GM19351 (cell line): ENCODE measurements around the gene MACROD2.

Experiments
- ATAC-seq: cut with Tn5 transposase; IDR thresholded peaks from one replicate; pipeline ENCODE4 v1.9.1; 2021; ENCODE audit warnings: mild to moderate bottlenecking, moderate library complexity; ENCODE audit not compliant: unreplicated experiment

The MACROD2 gene

DNA sequence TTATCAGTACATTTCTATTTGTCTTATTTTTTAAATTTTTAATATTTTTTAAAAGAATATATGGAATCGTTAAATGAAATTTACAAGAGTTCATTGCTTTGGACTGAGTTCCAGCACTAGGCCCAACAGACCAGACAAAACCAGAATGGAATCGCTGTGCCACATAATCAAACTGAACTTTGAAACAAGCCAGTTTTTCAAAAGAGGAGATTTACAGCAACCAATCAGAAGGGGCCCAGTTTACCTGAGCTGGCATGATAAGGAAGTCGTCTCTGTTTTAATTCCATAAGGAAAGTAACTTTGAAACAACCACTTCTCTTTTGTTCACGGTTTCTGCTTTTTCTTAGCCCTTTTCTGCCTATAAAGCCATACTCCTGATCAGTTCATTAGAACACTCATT is 635.7 kb downstream of the MACROD2 start:
- no peak for ATAC-seq

DNA sequence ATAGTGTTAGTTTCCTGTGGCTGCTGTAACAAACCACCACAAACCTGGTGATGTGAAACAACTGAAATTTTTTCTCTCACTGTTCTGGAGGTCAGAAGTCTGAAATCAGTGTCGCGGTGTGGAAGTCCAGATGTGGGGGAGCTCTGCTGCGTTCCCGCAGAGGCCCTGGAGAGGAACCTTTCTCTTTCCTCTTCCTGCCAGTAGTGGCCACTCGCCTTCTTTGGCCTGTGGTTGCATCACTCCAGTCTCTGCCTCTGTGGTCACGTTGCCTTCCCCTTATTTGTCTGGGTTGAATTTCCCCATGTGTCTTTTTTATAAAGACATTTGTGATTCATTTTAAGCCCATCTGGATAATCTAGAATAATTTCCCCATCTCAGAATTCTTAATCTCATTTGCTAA is 637.6 kb downstream of the MACROD2 start:
- no peak for ATAC-seq

DNA sequence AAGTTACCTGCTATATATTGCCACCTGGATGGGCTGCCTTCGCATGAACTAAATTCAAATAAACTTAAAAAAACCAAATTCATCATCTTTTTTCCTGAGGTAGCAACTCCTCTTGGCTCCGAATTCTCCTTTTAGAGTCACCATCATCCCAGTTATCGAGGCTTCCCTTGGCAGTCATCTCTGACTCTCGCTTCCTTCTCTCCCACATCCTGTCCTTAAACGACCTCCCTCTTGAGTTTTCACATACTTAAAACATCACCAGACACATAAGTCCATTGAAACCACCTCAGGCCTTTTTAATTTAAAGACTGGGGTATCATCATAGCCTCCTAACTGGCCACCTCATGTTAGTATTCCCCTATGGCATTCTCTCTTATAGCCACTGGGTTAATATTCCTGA is 638.2 kb downstream of the MACROD2 start:
- no peak for ATAC-seq

DNA sequence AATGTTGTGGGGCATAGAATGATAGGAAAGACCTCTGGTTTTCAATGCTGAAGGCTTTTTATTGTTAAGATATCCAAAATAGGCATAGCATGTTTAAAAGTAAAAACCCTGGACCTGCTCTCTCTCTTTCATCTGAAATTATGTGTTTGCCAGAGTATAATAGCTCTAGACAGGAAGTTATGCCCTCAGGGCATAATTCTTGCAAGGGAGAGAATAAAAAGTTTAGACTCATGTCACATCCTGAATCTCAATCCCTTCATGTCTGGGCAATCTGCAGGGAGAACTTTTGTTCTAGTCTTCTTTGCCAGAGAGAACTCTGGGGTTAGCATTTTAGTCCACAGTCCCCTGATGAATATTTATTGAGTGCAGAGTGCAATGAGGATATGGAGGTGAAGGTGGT is 639.3 kb downstream of the MACROD2 start:
- ATAC-seq = no peak

DNA sequence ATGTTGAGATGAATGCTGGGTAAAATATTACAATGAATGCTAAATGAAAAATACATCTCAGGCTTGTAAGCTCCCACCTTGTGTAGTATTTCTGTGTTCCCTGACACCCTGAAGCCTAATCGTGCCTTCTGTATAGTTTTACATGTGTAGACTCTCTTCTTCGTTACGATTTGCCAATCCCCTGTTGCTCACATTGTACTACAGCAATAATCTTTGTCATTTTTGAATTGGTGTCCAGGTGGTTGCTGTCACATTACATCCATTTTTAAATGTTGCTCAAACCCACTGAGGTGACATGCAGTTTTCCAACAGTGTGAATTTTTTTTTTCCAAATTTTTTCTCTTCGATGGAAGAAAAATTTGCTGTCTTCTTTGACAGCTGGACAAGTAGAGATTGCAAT is 642.1 kb downstream of the MACROD2 start:
- no peak for ATAC-seq

DNA sequence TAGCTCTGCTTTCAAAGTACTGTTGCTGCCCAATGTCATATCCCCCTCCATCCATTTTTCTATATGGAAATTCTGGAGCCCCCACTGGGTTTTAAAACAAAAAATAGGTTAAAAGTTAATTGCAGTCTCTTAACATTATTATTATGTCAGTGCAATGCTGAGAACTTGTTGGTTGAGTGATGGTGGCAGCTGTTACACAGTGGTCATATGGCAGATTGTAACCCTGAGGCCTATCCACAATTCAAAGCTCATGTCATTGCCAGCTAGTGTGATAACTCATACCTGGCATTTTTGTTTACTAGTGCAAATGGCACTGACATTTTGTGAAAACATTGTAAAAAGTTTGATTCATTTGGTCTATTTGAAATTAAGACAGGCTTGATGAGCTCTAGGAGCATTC is 647.8 kb downstream of the MACROD2 start:
- no peak for ATAC-seq

DNA sequence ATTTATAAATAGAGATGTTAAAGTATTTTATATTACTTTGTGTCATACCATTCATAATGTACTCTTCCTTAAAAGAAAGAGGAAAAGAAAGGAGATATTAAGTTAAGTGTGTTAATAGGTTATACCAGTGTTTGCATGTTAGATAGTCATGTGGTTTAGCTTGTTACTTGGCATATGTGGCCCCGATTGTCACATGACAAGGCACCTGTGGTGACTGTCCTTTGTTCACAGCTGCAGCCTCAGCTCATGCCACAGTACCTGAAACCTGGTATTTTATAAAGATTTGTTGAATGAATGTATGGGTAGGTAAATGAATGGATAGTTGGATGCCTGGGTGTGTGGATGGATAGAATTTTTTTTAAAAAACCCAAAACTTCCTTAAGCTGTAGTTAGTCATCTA is 648.2 kb downstream of the MACROD2 start:
- no peak for ATAC-seq

DNA sequence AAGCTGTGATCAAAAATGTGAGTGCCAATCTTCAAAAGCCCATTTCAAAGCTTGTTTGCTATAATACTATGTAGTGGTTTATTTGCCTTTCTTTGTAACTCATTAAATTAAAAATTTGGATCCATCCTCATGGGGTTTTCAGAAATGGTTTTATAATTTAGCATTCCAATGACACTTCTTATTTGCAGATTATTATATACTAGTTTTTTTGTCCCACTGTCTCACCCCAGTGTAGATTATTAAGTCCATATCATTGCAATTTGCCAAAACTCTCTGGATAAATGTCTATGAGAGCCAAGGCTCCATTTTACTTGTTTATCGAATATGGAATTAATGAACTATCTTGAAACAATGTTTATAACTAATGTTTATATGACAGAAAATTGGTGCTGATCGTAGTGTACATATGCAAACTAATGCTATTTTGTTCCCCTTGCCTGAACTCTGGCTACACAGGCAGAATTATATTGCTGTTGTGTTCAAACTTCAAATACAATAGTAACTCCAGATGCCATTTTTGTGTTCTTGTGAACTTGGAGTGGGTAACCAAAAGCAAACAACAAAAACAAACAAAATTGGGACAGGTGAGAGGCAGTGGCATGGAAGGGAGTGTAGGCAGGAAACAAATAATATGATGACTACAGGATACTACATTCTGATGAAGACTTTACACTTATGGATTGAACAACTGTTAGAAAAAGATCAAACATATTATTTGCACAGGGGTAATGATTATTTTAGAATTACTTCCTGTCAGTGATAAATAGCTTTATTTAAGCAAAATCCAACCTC is 649.2 kb downstream of the MACROD2 start:
- no peak for ATAC-seq

DNA sequence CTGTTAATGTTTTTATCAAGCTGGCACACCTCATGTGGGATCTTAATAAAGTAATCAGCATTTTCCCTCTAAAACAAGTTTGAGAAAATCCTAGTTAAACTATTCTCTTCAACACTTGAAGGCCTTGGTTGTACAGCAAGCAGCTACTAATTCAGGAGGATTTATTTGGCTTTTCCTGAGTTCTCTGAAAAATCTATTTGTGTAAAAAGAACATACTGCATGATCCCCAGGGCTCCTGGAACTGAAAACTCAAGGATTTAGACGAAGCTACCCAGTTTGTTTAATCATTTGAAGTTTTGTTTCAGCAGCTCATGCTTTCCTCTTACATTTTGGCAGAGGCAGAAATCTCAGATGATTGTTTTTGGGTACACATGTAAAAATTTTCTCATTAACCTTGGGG is 651.7 kb downstream of the MACROD2 start:
- no peak for ATAC-seq

DNA sequence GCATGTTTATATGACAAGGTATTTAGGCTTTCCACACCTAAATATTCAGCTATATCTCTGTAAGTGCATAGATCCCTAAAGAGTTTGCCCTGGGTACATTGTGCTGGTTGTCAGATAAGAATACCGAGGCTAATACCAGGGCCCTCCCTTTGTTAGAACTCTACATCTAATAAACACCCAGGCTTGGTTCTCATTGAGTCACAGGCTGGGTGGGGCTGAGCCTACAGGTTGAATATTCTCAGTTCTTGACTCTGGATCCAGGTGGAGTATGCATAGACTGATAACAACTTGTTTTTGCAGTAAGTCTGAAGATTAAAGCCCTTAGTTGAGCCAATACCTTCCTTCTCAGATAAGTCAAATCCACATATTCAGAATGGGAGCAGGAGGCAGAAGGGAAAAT is 654.3 kb downstream of the MACROD2 start:
- ATAC-seq = no peak

DNA sequence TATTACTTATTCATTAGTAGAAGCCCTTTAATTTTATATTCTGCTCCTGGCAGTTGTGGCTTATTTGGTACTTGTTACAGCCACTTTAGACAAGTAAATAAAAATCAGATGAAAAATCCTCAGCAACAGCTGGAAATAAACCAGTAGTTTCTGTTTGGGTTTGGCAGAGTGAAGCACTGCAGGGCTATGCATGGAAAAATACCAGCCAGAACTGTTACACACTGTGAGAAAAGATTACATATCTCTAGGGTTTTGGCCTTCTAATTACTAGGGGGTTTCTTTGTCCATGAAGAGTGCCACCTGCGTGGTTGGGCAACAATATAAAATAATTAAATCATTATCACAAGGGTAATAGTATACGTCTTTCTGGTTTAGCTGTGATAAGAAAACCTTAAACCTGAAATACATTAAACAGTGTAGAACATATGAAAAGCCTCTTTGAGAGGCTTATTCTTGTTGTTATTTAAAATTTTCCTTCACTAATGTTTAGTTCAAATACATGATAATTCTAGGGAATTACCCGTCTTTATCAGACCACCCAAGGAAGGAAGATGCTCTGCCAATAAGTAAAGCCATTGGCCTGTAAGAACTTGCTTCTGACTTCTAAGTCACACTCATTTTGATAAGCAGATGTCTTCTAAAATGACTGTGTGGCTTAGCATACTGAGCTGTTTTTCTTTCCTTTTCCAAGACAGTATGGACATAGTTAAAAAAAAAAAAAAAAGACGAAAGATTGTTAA is 662.1 kb downstream of the MACROD2 start:
- ATAC-seq = no peak

DNA sequence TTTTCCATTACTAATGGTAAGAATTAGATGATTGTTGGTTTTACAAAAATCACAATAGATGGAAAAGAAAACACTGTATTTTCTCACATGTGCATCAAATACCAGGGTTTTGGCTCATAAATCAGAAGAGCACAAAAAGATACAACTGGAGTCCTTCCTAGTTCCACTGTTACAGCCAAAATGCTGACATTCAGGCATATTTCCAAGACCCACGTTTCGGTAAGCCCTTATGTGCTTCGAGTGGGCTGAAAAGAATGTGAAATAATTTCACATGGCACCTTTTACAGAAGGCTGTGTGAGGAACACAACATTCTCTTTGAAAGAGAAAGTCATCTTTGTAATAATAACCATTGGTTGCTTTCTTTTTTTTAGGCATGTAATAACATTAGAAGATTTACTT is 668.8 kb downstream of the MACROD2 start:
- ATAC-seq = no peak

DNA sequence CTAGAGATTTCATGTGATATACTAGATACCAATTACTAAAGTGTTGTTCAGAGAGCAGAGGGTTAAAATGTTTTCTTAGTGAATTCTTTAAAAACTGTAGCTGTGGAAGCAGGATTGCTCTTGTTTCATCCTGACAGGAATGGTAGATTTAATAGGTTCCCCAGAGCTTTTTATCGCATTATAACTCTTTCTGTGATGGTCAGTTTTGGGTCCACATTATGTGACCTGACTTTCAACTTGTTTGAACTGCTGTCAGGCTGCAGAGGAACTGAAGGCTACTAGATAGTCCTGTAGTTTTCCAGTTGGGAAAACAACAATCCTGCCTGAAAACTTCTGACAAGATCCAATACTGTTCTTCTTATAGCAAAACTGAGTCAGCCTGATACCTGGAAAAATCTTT is 671.4 kb downstream of the MACROD2 start:
- no peak for ATAC-seq

DNA sequence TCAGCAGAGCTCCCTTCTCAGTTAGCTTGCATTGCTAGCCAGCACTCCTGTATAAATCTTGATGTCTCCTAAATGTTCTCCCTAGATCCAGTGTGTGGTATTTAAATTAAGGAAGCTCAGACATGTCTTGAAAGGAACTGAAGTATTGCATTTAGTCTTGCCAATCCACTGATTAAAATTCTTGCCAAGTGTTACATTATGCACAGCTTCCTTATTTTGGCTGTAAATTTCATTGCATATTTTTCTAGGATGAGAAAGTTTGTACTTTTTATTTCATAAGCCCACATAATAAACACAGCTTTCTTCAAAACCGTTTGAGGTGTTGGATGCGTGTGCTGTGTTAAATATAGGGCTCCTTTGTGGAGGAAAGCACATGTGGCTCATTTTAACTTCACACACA is 671.9 kb downstream of the MACROD2 start:
- no peak for ATAC-seq

DNA sequence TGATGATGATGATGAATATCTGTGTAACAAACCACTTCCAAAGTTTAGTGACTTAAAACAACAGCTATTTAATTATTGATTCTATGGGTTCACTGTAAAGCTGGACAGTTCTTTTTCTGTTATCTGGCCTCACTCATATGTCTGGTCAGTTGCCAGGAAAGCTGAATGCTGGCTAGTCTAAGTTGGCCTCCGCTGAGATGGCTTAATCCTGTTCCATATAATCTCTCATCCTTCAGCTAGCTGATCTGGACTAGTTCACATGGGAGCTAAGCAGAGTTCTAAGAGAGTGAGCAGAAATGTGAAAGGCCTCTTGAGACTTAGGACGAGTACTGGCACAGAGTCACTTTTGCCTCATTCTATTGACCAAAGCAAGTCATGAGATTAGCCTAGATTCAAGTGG is 676.8 kb downstream of the MACROD2 start:
- no peak for ATAC-seq

DNA sequence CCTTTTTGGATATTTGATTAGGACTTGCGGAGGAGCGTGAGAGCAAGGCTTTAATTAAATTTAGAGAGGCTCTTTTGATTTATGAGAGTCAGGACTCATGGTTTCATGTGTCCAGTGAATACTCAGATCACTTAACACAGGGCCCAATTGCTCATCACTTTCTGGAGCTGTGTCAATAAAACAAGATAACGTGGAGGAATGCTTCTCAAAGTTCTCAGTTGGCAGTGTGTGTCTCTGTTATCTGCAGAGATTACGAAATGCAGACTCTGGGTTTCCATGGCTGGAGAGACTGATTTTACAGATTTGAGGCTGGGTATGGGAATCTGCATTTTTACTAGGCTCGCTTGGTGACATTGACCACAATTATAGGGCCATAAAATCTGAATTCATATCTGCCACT is 677.8 kb downstream of the MACROD2 start:
- no peak for ATAC-seq

DNA sequence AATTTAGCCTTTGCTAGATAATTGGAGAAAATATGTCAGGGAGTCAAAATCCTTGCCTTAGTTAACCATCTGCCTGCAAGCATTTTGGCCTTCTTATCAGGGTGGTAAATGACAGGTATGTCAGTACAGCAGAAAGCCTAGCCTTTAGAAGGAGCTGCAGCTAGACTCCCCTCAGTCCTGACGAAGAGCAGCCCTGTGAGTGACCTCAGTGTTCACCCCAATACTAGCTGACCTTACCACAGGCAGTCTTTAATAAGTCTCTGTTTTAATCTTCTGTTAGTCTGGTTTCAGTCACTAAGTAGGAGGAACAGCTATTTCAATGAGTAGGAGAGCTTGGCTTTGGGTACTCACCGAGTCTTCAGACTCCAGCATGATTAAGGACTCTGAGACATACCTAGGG is 682.1 kb downstream of the MACROD2 start:
- no peak for ATAC-seq

DNA sequence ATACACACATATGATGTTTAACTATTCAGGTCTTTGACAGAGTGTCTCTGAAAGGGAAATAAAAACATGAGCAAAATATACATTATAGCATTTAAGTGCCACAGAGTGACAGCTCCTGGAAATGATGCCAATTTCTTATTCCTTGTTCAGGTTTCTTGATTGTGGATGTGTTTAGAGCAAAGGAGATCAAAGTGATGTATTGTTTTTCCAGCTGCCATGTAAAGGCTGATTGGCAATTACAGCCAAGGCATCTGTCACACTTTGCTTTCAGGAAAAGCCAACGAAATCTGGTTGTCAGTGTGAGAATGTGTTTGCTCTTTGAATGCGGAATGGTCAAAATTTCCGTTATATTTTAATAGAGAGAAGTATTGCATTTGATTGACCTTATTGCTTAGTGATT is 689.9 kb downstream of the MACROD2 start:
- ATAC-seq = no peak

DNA sequence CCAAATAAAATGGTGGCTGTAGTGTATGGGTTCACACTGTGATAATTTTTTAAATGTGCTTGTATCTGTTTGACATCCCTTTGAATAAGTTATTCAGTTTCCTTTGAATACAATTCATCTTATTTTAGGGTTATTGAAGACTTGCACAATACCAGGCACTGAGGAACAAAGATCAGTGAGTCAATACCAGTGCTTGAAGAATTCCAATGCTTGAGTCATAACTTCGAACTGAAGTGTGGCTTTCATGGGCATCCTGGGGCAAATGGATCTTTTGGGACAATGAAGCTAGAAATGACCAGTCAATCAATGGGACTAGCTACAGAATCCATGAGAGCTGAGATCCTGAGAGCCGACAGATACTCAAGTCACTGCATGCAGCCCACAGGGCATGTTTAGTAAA is 692.0 kb downstream of the MACROD2 start:
- ATAC-seq = no peak

DNA sequence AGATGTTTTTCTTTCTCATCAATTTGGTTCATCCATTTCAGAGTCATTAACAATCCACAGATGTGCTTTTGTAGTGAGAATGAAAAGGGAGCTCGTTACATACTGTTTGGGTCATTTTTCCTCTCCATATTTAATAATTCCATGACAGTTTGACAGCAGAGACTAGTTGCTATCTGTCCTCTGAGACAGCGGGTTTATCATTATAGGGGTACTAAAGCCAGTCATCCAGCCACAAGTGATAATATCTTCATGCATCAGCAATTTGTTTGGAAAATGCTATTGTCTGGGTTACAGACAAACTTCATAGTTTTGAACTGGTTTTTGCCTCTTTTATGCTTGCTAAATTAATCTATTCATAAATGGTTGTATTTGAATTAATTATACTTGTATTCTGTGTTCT is 692.7 kb downstream of the MACROD2 start:
- no peak for ATAC-seq

DNA sequence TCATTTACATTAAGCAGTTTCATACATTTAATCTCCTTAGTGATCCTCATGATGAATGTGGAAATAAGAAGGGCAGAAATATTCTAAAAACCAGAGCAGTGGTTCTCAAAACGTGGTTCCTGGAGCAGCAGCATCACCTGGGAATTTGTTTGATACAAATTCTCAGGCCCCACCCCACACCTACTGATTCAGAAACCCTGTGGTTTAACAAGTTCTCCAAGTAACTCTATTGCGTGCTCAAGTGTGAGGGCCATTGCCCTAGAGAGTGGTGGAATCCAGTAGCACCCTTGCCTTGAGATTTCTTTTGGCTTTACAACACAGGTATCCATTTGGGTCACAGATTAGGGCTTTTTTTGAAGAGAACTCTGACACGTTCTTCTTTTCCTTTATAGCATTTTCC is 696.7 kb downstream of the MACROD2 start:
- ATAC-seq = peak; percentile 74

DNA sequence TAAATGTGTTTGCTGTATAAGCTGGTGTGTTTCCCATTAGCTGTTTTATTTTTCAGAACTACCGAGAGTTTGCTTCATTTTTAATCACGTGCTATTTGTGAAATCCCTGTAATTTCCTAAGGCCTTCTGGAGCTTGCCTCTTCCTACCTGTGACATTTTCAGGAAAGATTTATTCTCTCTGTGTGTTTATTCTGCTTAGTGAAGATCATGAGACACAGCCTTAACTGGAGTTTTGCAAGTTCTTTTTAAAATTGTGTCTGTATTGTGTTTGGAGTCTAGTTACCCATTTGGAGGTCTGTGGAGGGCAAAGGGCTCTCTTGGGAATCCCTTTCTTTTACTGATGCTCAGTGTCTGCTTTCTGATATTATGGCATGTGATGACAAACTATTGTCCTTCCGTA is 701.2 kb downstream of the MACROD2 start:
- no peak for ATAC-seq

DNA sequence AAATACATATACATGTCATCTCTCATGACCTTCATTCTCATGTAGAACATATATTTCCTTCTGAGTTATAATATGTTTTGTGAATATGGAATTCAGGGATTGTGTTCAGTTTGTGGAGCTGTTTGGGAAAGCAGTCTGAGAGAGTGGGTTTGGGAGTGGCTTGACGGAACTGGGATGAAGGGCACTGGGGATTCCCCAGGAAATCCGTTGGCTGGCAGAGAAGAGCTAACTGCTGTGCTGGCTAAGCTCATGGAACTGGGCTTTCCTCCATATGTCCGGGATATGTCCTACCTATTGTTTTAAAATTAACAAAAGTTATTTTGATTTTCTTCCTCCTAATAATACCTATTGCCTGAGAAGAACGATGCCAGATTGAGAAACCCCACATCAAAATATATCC is 701.6 kb downstream of the MACROD2 start:
- ATAC-seq = no peak
